DMS53 treated with DMSO at 0.1 percent for 48 hours (cell line): ENCODE results near the gene SNAP47.
A peak's percentile ranks its signal among the peaks of the same experiment; 100 is the strongest.
"Not testable (repeated sequence)": the region's sequence is repeated elsewhere in the genome, so short reads cannot be mapped to it uniquely, and the experiment has no call there.

ENCODE experiments used
- DNase-seq: peaks from one replicate; lab custom pipeline; 2025; ENCODE audit not compliant: unreplicated experiment; lab: John Stamatoyannopoulos, UW

Gene SNAP47, protein sequence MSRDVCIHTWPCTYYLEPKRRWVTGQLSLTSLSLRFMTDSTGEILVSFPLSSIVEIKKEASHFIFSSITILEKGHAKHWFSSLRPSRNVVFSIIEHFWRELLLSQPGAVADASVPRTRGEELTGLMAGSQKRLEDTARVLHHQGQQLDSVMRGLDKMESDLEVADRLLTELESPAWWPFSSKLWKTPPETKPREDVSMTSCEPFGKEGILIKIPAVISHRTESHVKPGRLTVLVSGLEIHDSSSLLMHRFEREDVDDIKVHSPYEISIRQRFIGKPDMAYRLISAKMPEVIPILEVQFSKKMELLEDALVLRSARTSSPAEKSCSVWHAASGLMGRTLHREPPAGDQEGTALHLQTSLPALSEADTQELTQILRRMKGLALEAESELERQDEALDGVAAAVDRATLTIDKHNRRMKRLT

DNA sequence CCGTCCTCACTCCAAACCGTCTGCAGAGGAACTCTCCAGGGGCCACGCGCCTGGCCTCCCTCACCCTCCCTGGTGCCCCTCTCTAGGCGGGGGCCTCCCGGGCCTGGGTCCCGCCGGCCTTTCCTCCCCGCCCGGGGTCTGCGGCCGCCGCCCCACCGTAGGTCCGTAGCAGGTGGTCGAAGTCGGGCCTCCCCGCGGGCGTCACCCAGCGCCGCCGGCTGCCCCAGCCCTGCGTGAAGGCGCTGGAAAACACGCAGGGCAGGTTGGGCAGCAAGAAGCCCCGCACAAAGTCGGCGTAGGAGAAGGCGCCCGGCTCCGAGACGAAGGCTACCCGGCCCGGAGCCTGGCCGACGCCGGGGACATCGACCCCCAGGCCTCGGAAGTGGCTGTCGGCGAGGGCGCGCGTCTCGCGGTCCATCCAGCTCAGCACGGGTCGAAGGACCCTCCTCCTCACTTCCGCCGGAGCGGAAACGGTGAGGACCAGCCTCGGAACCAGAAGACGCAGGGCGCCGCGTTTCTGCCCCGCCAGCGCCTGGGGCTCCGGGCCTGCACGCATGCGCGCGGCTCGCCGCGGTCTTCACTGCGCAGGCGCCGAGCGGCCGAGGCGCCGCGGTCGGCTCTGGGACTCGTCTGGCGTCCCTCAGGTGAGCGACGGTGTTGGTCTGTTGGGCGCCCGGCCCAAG is at the start of gene SNAP47, which contains the start of gene JMJD4:
Gene SNAP47 (plus strand): TSS at position 580 of the 683 bp plus-strand sequence. CDS start 12,302 bp downstream, outside the sequence.
Gene JMJD4 (minus strand): TSS at position 447 of the 683 bp plus-strand sequence. CDS start 29 bp downstream, at position 418.
- peak; percentile 81 for DNase-seq

DNA sequence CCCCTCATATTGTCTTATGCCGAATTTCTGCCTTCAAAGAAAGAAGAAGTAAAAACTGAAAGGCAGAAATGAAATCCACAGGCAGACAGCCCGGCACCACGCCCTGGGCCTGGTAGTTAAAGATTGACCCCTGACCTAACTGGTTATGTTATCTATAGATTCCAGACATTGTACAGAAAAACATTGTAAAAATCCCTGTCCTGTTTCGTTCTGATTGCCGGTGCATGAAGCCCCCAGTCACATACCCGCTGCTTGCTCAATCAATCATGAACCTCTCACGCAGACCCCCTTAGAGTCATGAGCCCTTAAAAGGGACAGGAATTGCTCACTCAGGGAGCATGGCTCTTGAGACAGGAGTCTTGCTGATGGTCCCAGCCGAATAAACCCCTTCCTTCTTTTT is 49.4 kb upstream of the SNAP47 start:
- DNase-seq, result no peak

DNA sequence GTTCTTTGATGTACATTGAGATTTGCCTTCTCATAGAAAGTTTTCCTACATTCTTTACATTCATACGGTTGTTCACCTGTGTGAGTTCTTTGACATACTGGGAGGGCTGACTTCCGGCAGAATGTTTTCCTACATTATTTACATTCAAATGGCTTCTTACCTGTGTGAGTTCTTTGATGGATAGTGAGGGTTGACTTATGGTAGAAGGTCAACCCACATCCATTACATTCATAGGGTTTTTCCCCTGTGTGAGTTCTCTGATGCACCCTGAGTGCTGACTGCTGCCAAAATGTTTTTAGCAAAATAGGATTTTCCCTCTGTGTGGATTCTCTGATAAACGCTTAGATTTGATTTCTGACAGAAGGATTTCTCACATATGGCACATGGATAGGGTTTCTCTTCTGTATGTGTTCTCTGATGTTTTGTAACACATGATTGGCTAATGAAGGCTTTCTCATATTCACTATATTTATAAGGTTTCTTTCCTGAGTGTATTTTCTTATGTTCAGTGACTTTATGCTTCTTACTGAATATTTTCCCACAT is 37.8 kb upstream of the SNAP47 start:
- no peak for DNase-seq

DNA sequence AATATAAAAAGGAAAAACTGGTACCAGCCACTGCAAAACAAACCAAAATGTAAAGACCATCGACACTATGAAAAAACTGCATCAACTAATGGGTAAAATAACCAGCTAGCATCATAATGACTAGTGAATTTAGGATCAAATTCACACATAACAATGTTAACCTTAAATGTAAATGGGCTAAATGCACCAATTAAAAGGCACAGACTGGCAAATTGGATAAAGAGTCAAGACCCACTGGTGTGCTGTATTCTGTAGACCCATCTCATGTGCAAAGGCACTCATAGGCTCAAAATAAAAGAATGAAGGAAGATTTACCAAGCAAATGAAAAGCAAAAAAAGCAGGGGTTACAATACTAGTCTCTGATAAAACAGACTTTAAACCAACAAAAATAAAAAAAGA is 33.6 kb upstream of the SNAP47 start:
- DNase-seq, result not testable (repeated sequence)

DNA sequence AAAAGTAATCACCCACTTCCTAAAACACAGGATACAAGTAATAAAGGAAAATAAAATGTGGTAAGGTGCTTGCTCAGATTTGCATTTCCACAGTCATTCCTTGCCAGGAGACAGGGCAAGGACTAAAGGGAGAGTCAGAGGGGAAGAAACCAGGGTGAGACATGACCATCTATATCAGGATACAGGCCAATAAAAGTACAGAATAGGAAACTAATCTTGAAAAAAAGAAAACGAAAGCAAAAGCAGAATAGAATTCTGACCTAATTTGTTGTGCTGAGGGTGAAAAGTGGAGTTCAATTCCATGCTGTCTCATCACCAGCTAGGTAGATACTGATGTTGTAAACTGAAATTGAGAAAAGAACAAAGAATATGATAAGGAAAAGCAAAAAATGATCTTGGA is 27.4 kb upstream of the SNAP47 start:
- DNase-seq, result no peak

DNA sequence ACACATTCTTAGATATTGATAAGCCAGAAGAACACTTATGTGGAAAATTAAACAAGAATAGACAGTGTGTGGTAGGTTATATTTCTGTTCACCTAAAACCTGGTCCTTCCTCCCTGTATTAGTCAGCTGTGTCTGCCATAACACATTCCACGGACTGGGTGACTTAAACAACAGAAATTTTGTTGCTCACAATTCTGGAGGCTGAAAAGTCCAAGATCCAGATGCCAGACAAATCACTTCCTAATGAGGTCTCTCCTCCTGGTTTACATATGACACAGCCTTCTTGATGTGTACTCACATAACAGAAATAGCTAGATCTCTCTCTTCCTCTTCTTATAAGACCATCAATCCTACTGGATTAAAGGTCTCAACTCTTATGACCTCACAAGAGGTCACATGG is 25.8 kb upstream of the SNAP47 start:
- no peak for DNase-seq

DNA sequence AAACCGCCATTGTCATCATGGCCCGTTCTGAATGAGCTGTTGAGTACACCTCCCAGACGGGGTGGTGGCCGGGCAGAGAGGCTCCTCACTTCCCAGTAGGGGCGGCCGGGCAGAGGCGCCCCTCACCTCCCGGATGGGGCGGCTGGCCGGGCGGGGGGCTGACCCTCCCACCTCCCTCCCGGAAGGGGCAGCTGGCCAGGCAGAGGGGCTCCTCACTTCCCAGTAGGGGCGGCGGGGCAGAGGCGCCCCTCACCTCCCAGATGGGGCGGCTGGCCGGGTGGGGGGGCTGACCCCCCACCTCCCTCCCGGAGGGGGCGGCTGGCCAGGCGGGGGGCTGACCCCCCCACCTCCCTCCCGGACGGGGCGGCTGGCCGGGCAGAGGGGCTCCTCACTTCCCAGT is 24.8 kb upstream of the SNAP47 start:
- not testable (repeated sequence) for DNase-seq

DNA sequence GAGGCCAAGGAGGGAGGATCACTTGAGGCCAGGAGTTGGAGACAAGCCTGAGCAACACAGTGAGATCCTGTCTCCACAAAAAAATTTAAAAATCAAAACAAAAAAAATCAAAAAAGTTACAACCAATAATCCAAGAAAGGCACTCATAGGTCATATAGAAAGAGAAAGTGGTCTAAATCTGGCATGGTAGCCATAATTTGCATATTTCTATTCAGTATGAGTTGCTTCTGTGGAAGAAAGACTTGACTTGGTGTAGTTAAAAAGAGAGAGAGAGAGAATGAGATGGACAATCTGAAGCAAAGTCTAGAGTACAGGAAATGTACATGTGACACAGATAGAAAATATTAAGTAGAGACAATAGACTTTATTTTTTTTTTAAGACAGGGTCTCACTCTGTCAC is 22.6 kb upstream of the SNAP47 start:
- no peak for DNase-seq

DNA sequence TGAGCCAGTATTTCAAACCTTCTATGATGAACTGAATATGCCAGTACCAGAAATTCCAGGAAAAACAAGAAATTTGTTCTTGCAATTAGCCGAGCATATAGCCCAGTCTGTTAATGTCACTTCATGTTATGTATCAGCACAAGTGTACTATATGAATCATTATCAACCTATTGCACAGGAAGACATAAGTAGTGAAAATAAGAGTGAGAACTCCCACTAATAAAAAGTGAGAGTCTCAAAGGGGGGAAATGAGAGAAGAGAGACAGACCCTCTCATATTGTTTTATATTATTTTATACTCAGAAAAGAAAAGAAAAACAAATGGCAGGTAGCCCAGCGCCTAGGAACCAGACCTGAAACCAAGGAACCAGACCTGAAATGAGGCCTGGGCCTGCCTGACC is 16.3 kb upstream of the SNAP47 start:
- DNase-seq, result no peak

DNA sequence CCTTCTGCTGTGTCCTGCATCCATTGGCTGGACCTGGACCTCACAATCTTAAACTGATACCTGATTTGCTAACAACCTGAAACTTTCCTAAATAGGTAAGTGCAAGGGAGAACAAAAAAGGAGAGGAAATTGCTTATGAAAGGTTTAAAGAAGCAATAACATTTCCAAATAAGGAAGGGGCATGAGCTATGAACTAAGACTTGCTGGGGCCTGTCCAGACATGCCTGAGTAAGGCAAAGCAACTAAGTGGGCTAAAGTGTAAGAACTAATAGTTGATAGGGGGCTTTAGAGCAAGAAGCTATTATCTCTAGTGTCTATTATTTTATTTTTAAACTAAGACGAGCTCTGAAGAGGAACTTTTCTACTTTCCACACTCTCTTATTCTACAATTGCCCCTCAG is 11.8 kb upstream of the SNAP47 start:
- DNase-seq, result no peak

DNA sequence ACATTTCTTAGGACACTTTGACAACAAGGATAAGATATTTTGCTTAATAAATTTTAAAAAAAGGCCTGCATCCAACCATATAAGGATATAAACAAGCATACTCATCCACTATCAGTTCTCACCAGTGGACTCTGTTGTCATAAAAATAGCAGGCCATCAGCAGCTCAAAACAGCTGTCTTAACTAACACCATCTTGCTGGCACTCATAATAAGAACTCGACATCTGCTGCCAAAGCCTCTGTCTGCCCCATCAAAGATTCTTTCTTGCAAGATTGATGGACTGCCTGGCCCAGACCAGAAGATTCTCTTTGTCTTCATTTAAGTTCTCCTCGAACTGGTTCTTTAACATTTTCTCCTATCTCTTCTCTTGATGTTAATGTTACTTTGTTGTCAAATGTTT is 10.2 kb upstream of the SNAP47 start:
- DNase-seq, result no peak

DNA sequence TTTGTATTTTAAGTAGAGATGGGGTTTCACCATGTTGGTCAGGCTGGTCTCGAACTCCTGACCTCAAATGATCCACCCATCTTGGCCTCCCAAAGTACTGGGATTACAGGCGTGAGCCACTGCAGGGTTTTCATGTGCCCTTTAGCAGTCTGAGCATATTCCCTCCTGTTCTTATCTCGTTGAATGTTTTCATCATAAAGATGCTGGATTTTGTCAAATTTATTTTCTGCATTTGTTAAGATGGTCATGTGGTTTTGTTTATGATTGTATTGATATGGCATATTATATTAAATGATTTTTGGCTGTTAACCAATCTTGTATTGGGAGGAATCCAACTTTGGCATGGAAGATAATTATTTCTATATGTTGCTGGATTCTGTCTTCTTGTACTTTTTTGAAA is 8.9 kb upstream of the SNAP47 start:
- no peak for DNase-seq

DNA sequence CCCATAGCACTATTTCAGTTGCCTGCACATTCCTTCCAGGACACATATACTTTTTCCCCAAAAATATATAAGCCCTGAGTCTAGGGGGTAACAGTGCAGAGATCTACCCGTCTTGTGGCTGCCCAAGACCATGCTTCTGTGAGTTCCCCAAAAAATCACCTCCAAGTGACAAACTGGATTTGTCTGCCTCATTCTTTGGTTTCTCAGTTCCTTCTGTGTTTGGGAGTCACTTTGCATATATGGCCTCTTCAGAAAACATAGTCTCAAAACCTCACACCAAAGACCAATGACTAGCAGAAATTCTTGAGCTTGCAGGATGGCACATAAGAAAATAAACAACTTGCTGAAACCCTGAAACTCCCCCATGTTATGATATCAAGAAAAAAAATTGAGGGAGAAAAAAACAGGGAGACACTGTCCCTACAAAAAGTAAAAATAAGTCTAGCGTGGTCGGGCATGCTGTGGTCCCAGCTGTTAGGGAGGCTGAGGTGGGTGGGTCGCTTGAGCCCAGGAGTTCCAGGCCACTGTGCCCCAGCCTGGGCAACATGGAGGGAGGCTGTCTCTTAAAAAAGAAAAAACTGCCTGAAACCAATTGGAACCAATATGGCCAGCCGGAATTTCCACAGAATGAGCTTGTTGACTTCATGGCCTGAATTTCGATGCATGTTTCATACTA is 8.2 kb upstream of the SNAP47 start:
- DNase-seq, result no peak

DNA sequence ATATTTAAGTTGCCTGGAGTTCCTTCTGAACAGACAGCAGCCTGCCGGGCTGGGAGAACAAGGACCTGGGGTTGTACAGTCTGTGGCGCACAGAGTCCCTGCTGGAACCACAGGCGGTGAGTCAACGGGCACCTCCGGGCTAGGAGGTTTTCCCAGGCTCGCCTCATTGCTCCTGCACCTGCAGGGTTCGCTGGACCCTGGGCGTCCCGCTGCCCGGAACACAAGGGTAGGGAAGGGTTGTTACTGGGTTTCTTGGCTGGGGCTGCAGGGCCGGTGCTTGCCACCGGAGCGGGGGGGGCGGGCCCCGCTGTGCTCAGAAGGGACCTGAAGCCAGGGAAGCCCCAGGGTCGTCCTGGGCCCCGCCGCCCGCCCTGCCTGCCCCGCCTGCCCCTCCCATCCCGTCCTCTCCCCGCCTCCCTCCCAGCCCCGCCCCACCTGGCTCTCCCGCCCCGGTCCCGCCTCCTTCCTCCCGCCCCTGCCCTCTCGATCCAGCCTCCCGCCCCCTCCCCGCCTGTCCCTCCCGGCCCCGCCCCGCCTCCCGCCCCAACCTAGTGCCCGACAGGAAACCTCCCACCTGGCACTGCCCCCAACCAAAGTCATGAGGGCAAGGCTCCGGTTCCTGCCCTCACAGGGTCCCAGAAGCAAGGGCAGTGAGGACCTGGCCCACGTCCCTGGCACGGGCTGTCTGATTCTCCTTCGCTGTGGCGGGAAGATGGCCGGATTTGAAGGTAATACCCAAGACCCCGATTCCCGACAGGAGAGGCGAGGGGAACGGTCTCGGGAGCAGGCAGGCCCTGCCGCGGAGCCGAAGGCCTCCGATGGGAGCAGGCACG is 7.0 kb upstream of the SNAP47 start:
- DNase-seq, result peak; percentile 88

DNA sequence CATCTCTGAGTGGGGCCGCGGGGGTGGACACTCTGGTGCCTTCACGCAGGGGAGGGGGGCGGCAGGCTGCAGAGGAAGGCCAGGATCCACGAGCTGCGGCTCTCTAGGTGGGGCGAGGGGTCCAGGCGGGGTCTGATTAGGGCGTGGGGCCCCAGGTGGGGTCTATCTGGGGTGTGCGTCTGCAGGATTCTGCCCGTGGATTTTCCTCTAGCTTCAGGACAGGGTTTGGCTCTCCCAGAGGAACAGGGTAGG is 6.4 kb upstream of the SNAP47 start:
- no peak for DNase-seq

DNA sequence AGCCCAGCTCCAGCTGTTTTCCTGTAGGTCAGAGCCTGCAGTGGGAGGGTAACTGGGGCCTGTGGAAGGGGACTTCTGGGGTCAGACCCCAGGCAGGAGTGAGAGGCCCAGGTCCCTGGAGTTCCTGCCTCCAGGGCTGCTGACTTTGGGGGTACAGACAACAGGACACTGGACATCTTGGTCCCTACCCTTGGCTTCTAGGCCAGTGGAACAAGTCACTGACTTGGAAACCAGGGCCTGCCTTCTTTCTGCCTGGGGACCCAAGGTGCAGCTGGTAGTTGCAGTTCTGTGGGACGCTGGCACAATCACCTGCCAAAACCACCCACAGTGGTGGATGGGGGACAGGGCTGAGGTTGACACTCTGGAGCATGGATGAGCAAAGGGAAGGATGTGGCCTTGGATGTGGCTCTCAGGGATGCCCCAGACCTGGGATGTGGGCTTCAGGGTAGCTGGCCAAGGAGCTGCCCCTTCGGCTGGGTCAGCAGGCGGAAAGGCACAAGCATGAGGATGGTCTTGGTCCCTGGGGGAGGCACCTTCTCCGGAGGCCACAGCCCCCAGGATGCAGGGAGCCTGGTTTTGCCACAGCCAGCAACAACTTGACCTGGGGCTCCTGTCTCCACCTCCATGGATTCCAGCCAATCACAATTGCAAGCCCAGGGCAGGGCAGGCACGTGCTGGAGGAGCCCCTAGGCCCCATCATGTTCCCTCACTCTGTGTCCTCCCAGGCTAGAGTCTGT is 5.9 kb upstream of the SNAP47 start:
- DNase-seq, result no peak

DNA sequence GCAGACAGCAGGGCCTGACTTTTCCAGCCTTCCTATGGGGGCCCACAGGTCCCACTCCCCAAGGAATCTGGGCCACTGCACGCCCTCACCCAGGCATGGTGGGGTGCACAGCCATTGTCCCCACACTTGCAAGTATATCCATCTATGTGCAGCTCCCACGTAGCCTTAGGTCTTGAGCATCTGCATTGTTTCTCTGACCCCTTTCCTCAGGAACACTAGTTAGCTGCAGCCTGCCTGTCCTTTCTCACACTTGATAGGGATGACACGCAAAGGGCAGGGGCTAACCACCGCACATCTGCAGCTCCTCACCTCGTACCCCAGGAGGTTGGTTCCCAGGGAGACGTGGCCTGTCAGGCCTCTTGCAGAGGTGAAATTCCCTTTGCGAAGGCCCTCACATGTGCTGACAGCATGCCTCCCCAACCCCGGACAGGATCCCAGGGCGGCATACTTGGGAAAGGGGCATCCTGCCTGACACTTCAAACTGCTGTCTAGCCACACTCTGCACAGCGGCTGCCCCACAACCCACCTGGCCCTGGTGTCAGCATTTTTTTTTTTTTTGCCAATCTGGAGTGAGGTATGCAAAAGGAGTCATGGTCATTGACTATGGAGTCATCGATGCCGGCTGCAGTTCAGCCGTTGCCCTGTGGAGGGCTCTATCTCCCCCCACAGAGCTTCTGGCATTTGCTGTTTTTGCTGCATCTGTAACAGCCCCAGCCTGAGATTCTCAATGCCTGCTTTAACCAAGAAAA is 5.2 kb upstream of the SNAP47 start:
- peak; percentile 39 for DNase-seq

DNA sequence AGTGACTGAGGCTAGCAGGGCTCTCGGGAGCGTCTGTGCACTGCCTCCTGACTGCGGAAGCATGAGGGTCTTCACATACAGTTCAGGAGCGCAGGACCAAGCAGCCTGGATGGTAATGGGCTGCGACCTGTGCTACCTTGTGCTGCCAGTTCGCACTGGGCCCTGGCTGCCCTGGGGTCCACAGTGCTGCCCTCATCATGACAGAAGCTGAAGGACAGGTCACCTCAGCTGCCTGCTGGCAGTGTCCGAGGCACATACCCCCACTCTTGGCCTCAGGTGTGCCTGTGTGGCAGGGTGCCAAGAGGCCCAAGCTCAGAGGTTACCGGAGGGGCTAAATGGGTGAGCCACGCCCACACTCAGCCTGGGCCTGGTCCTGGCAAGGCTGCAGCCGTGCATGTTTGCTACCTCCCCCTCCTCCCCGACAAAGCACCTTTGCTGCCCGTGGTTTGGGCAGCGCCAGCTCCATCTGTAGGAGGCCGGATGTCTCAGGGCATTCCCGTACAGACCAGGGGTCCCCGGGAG is 4.5 kb upstream of the SNAP47 start:
- no peak for DNase-seq

DNA sequence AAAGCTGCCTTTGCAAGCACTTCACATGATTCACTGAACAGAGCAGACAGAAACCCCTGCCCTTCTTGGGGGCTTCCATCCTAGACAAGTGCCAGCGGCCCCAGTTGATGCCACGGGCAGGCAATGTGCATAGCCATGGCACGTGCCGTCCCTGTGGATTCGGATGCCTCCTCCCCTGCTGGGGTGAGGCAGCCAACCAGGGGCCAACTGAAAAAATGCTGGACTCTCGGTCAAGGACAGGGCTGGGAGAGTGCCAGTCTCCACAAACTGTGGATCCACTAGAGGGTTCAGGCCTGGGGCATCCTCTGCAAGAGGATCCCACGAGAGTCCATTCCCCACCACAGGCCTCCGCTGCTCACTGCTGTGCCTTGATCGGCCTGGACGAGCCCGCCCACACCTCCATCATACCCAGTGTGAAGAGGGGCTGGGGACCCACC is 4.0 kb upstream of the SNAP47 start:
- no peak for DNase-seq
